HepG2 (cell line): ENCODE data around the gene KIF26B.

Source experiments
- EHMT2 ChIP-seq: fragments of 200-600 bp; sonication (generic); IDR thresholded peaks from 2 replicates; pipeline ENCODE4 v1.7.0; 2017; ENCODE audit warnings: antibody characterized with exemption, low read depth, low read length, borderline replicate concordance
- POLR2A ChIP-seq, 2 experiments: IDR thresholded peaks; 2 replicates each; pipeline ENCODE4 v1.6.1; 2011; ENCODE audit warnings: low read depth in 2 of 2, low read length in 2 of 2, mild to moderate bottlenecking in 1 of 2, moderate library complexity in 1 of 2; ENCODE audit not compliant: insufficient read depth in 1 of 2
- POLR2AphosphoS5 ChIP-seq: IDR thresholded peaks from 2 replicates; pipeline ENCODE4 v1.6.1; 2012; ENCODE audit warnings: low read depth, low read length
- ZBTB14 ChIP-seq: sonication (generic); formaldehyde crosslinking; IDR thresholded peaks from 2 replicates; pipeline ENCODE4 v1.4.0; 2020; ENCODE audit warnings: missing genetic modification reagents
- ZBTB3 ChIP-seq: sonication (generic); formaldehyde crosslinking; IDR thresholded peaks from 2 replicates; pipeline ENCODE4 v1.4.0; 2020; ENCODE audit warnings: low read depth, mild to moderate bottlenecking, moderate library complexity, missing genetic modification reagents, borderline replicate concordance
- ZNF574 ChIP-seq: sonication (generic); formaldehyde crosslinking; IDR thresholded peaks from 2 replicates; pipeline ENCODE4 v1.4.0; 2020; ENCODE audit warnings: missing genetic modification reagents
- ZNF598 ChIP-seq: sonication (generic); formaldehyde crosslinking; IDR thresholded peaks from 2 replicates; pipeline ENCODE4 v1.5.1; 2020; ENCODE audit warnings: mild to moderate bottlenecking, missing genetic modification reagents, borderline replicate concordance

GRCh38 chr1:245247801-245248200 lies 93.0 kb downstream of the KIF26B start:
- TF ChIP-seq ZNF598 (no peak), POLR2A (IDR thresholded peaks at IDR 0.05; ENCODE audit: insufficient read depth in 1 of 2, low read depth in 2 of 2, low read length in 2 of 2) (no peak), POLR2AphosphoS5 (no peak), ZNF574 (no peak), EHMT2 (no peak), ZBTB3 (CRISPR knock-in tag) (no peak), ZBTB14 (no peak)
